Measurements from ENCODE around the gene ZXDB. TPM values are rescaled to one million over a fixed set of nuclear protein-coding genes. Genes with fewer than 3 reads are reported as not detected.
"Not testable (repeated sequence)": the region's sequence is repeated elsewhere in the genome, so short reads cannot be mapped to it uniquely, and the experiment has no call there.

ZXDB gene
- total RNA-seq, 4 donors from 2014 or later = 3.8 to 17.1 (median 13.6) TPM

GRCh38 chrX:57596109-57596508 is 4.3 kb downstream of the ZXDB start:
- no peaks in the 10 kb centered on the region for H3K9me3 ChIP-seq
- intact Hi-C loops (cut with DNase I; ENCODE audit: low total_unique reads) = no loop called here
- no peak for DNase-seq
- no peaks in the 10 kb centered on the region for H3K27me3 ChIP-seq
- TF ChIP-seq, protein P1, sequence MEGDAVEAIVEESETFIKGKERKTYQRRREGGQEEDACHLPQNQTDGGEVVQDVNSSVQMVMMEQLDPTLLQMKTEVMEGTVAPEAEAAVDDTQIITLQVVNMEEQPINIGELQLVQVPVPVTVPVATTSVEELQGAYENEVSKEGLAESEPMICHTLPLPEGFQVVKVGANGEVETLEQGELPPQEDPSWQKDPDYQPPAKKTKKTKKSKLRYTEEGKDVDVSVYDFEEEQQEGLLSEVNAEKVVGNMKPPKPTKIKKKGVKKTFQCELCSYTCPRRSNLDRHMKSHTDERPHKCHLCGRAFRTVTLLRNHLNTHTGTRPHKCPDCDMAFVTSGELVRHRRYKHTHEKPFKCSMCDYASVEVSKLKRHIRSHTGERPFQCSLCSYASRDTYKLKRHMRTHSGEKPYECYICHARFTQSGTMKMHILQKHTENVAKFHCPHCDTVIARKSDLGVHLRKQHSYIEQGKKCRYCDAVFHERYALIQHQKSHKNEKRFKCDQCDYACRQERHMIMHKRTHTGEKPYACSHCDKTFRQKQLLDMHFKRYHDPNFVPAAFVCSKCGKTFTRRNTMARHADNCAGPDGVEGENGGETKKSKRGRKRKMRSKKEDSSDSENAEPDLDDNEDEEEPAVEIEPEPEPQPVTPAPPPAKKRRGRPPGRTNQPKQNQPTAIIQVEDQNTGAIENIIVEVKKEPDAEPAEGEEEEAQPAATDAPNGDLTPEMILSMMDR (IDR thresholded peaks at IDR 0.05) = no peak
- no peak for TF ChIP-seq POLR2A (IDR thresholded peaks at IDR 0.05)
- H3K27ac ChIP-seq = peak overlapping the region; percentile 10 to 57
- no peaks in the 10 kb centered on the region for H3K4me1 ChIP-seq
- H3K4me3 ChIP-seq = no peak overlapping the region
- no peaks in the 10 kb centered on the region for H3K36me3 ChIP-seq

GRCh38 chrX:57596516-57596915 is 4.7 kb downstream of the ZXDB start:
- Histone ChIP-seq H3K9me3 (no peaks in the 10 kb centered on the region), H3K27ac (peak overlapping the region in 1 of 2 donors; percentile 57), H3K27me3 (no peaks in the 10 kb centered on the region), H3K4me1 (no peaks in the 10 kb centered on the region), H3K4me3 (no peak overlapping the region), H3K36me3 (no peaks in the 10 kb centered on the region)
- intact Hi-C loops (cut with DNase I; ENCODE audit: low total_unique reads) = no loop called here
- DNase-seq = no peak
- no peak for TF ChIP-seq POLR2A (IDR thresholded peaks at IDR 0.05)
- TF ChIP-seq, protein P1 (IDR thresholded peaks at IDR 0.05) = no peak

GRCh38 chrX:57607295-57608187 is 15.7 kb downstream of the ZXDB start:
- intact Hi-C loops (cut with DNase I; ENCODE audit: low total_unique reads) = no loop called here
- H3K4me1 ChIP-seq = no peaks in the 10 kb centered on the region
- no peaks in the 10 kb centered on the region for H3K9me3 ChIP-seq
- H3K27me3 ChIP-seq = no peaks in the 10 kb centered on the region
- H3K36me3 ChIP-seq = no peaks in the 10 kb centered on the region
- no peak overlapping the region for H3K27ac ChIP-seq
- no peak for DNase-seq
- H3K4me3 ChIP-seq = no peak overlapping the region
- no peak for TF ChIP-seq POLR2A (IDR thresholded peaks at IDR 0.05)
- TF ChIP-seq, protein P1 (IDR thresholded peaks at IDR 0.05) = no peak

GRCh38 chrX:57613351-57613750 is 21.5 kb downstream of the ZXDB start:
- intact Hi-C loops (cut with DNase I; ENCODE audit: low total_unique reads); H3K27me3 ChIP-seq; H3K36me3 ChIP-seq; H3K9me3 ChIP-seq; H3K4me1 ChIP-seq; H3K4me3 ChIP-seq; H3K27ac ChIP-seq; DNase-seq: not testable (repeated sequence)

GRCh38 chrX:57629438-57629837 is 37.6 kb downstream of the ZXDB start:
- peaks cover 0 to 18% of the 10 kb centered on the region in 2 donors for H3K9me3 ChIP-seq
- H3K27ac ChIP-seq; H3K4me1 ChIP-seq; DNase-seq; H3K36me3 ChIP-seq; H3K27me3 ChIP-seq; intact Hi-C loops (cut with DNase I; ENCODE audit: low total_unique reads); H3K4me3 ChIP-seq: not testable (repeated sequence)

DNA sequence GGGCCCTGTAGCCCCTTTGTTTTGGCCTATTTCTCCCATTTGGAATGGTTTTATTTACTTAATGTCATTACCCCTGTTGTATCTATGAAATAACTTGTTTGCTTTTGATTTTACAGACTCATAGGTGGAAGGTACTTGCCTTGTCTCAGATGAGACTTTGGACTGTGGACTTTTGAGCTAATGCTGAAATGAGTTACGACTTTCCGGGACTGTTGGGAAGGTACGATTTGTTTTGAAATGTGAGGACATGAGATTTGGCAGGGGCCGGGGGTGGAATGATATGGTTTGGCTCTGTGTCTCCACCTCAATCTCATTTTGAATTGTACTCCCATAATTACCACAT is 48.8 kb downstream of the ZXDB start:
- peaks cover 0 to 3% of the 10 kb centered on the region in 2 donors for H3K27me3 ChIP-seq
- intact Hi-C loops (cut with DNase I; ENCODE audit: low total_unique reads) = no loop called here
- no peak for DNase-seq
- no peaks in the 10 kb centered on the region for H3K9me3 ChIP-seq
- no peaks in the 10 kb centered on the region for H3K36me3 ChIP-seq
- no peak overlapping the region for H3K4me3 ChIP-seq
- H3K4me1 ChIP-seq = no peaks in the 10 kb centered on the region
- TF ChIP-seq POLR2A (IDR thresholded peaks at IDR 0.05) = no peak
- TF ChIP-seq, protein P1 (IDR thresholded peaks at IDR 0.05) = no peak
- H3K27ac ChIP-seq = no peak overlapping the region

Data from uterus (tissue), 4 donors.